Gastrocnemius medialis (tissue), 4 donors: ENCODE measurements around the gene VPS36.

Experiments used
- POLR2A ChIP-seq, 2 donors: fragments of 450-650 bp; IDR thresholded peaks; one replicate each; pipeline ENCODE4 v1.6.1; 2017; ENCODE audit warnings: antibody characterized with exemption in 2 of 2, mild to moderate bottlenecking in 2 of 2, moderate library complexity in 2 of 2
- TF ChIP-seq, protein P1 (sequence below), 5 experiments: fragments of 450-650 bp in 3 of 5; fragments of 200-600 bp in 2 of 5; sonication (generic) in 2 of 5; IDR thresholded peaks in 4 of 5; conservative IDR thresholded peaks in 1 of 5; 1 replicate in 4 of 5; 2 replicates in 1 of 5; pipeline ENCODE4 v1.5.1; 2016 to 2019; ENCODE audit warnings: antibody characterized with exemption in 5 of 5, mild to moderate bottlenecking in 3 of 5, moderate library complexity in 3 of 5

DNA sequence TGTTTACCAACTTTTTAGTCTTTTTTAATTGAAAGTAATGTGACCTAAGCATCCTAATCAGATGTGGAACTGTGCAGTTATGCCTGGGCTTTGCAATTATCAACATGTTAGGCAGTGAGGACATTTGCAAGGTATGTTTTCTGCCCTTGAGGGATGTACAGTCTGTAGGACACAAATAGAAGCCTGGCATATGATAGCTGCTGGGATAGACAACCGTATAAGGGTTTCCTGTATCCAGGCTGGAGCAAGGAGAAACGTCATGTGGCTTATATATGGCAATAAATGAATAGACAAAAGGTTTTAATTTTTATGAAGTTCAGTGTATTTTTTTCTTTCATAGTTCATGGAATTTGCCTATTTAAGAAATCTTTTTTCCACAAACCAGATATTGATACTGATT is 2.0 kb upstream of the VPS36 start:
- TF ChIP-seq, protein P1, sequence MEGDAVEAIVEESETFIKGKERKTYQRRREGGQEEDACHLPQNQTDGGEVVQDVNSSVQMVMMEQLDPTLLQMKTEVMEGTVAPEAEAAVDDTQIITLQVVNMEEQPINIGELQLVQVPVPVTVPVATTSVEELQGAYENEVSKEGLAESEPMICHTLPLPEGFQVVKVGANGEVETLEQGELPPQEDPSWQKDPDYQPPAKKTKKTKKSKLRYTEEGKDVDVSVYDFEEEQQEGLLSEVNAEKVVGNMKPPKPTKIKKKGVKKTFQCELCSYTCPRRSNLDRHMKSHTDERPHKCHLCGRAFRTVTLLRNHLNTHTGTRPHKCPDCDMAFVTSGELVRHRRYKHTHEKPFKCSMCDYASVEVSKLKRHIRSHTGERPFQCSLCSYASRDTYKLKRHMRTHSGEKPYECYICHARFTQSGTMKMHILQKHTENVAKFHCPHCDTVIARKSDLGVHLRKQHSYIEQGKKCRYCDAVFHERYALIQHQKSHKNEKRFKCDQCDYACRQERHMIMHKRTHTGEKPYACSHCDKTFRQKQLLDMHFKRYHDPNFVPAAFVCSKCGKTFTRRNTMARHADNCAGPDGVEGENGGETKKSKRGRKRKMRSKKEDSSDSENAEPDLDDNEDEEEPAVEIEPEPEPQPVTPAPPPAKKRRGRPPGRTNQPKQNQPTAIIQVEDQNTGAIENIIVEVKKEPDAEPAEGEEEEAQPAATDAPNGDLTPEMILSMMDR (IDR thresholded peaks at IDR 0.05 in 4 of 5, conservative IDR thresholded peaks at IDR 0.05 in 1 of 5): no peak
- TF ChIP-seq POLR2A (IDR thresholded peaks at IDR 0.05): no peak
